ENCODE measurements around the gene RPUSD1.

DNA sequence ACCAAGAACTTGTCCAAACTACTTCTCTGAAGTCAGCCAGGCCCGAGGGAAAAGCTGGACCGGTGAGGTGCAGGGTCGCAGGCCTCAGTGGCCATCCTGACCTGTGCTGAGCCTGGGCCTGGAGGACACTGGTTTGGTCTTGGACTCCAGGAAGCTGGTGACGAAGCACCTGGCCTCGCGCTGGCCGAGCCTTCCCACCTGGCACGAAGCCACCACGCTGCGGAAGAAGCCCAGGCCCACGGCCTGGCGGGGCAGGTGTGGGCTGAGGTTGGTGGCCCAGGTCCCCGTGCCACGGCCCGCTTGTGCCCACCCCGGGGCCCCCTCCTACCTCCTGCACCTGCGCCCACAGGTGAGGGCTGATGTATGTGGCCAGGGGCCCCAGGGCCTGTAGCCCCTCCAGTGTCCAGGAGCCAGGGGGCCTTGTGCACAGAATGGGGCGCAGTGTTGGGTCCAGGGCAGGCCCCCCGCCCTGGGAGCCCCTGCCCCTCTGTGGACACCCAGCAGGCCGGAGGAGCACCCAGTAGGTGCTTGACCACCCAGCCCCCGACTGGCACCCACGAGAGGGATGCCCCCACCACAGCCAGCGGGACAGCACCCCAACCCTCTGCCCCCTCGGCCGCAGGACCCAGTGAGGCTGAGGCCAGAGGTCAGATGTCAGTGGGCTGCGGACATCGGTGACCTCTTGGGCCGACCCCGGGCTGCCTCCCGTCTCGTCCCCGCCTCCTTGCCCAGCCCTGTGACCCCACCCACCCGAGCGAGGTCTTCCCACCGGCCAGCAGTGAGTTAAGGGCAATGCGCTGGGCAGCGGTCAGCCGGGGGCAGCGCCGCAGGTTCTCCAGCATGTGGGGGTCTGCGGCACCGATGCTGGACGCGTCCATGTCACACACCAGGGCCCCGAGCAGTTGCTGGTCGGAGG lies 13.8 kb downstream of the RPUSD1 start:
- no peak for TF ChIP-seq CTCF (IDR thresholded peaks at IDR 0.05)
- TF ChIP-seq POLR2A (IDR thresholded peaks at IDR 0.05) = no peak
